Effector memory CD4-positive, alpha-beta T cell (primary cell): ENCODE results near the gene NFIB.

Experiments
- DNase-seq, 3 donors: peaks; one replicate each; pipeline ENCODE4 v3.0.0-alpha.2; 2020
- H3K27ac ChIP-seq: 2 replicates; pipeline ENCODE4 v1.7.0; 2013; ENCODE audit warnings: mild to moderate bottlenecking, low read length, moderate library complexity; ENCODE audit not compliant: insufficient read depth, poor library complexity, severe bottlenecking
- H3K27me3 ChIP-seq: replicated peaks from 2 replicates; pipeline ENCODE4 v1.7.0; 2013; ENCODE audit warnings: mild to moderate bottlenecking, low read length; ENCODE audit not compliant: insufficient read depth, control insufficient read depth, poor library complexity, severe bottlenecking
- H3K36me3 ChIP-seq: 2 replicates; pipeline ENCODE4 v1.7.0; 2013; ENCODE audit warnings: mild to moderate bottlenecking, low read length, moderate library complexity; ENCODE audit not compliant: control insufficient read depth, insufficient read depth
- H3K4me1 ChIP-seq: 2 replicates; pipeline ENCODE4 v1.7.0; 2013; ENCODE audit warnings: low read length, mild to moderate bottlenecking; ENCODE audit not compliant: control insufficient read depth, insufficient read depth, poor library complexity, severe bottlenecking
- H3K4me3 ChIP-seq: 2 replicates; pipeline ENCODE4 v1.7.0; 2013; ENCODE audit warnings: low read length, low read depth, mild to moderate bottlenecking; ENCODE audit not compliant: insufficient read depth, poor library complexity, severe bottlenecking
- H3K9me3 ChIP-seq: 2 replicates; pipeline ENCODE4 v1.7.0; 2013; ENCODE audit warnings: mild to moderate bottlenecking, low read length, moderate library complexity; ENCODE audit not compliant: control insufficient read depth

NFIB gene

DNA sequence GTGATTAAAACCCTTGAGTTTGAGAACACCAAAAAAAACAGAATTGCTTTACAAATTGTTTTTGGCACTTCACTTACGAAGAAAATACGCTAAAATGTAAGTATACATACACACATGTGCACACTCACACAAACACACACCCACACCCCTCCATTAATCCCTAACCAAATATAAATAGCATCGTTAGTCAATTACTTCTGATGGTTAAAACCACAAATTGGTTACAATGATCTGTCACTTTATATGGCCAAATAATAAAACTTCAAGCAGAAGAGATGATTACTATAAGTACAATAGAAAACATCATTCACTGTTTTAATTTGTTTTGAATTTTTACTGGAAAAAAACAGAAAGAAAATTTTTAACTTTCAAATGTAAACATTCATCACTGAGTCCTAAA is 103.5 kb downstream of the NFIB start:
- Histone ChIP-seq H3K27ac (no peak overlapping the region), H3K36me3 (no peaks in the 10 kb centered on the region), H3K27me3 (no peaks in the 10 kb centered on the region), H3K4me3 (no peak overlapping the region), H3K4me1 (no peaks in the 10 kb centered on the region), H3K9me3 (no peaks in the 10 kb centered on the region)
- no peak for DNase-seq

- Histone ChIP-seq H3K27me3 (no peaks in the 10 kb centered on the region), H3K36me3 (no peaks in the 10 kb centered on the region), H3K27ac (no peak overlapping the region), H3K4me3 (no peak overlapping the region), H3K9me3 (no peaks in the 10 kb centered on the region), H3K4me1 (no peaks in the 10 kb centered on the region)
- no peak for DNase-seq
These were observed 104.3 kb downstream of the NFIB start for GRCh38 chr9:14209399-14210345.

GRCh38 chr9:14207352-14207995 is 106.5 kb downstream of the NFIB start:
- Histone ChIP-seq H3K27me3 (no peaks in the 10 kb centered on the region), H3K4me3 (no peak overlapping the region), H3K9me3 (no peaks in the 10 kb centered on the region), H3K36me3 (no peaks in the 10 kb centered on the region), H3K27ac (no peak overlapping the region), H3K4me1 (no peaks in the 10 kb centered on the region)
- DNase-seq, result no peak

DNA sequence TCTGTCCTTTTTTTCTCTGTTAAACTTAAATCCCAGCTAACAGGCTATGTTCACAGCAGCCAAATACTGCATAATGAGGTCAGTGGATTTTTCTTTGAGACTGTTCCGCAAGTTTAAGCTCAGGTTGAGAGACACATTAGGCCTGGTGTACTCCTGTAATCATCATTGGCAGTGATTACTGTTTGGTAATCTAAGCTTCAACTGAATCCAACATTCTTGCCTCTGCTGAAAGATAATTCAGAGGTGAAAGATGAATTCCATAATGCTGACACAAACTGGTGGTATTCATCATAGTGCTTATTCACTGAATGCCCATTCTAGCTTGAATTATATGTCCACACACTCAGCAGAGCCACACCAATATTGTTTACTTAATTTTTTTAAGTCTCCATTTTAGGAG is 108.5 kb downstream of the NFIB start:
- Histone ChIP-seq H3K27ac (no peak overlapping the region), H3K36me3 (no peaks in the 10 kb centered on the region), H3K27me3 (no peaks in the 10 kb centered on the region), H3K4me3 (no peak overlapping the region), H3K4me1 (no peaks in the 10 kb centered on the region), H3K9me3 (no peaks in the 10 kb centered on the region)
- DNase-seq, result no peak

DNA sequence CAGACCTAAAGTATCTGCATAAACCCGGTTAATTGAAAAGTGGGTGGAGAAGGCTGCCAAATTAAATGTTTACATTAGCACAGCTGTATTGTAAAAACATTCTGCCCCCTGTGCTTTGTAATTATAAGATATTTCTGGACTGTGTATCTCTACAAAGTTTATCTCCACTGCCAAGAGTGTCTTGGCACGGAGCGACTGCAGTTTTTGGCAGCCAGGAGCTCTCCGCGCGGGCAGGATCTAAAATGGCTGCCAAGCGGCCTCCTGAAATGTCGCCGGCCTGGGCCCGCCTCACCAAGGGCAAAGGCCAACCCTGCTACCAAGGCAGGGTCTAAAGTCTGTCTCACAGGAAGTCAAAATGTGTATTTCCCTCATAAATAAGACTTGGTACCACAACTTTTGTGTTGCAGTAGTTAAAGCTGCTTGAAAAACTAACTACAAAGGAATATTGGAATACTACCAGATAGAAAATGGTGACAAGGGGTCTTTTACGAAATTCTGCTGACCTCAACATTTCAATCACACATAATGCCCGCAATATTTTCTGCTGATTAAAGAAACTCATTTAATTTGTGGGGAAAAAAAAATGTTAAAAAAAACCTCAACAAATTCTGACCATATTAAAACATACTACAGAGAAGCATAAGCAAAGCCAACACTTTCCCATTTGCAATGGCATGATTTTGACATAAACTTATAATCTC is 110.4 kb downstream of the NFIB start:
- Histone ChIP-seq H3K36me3 (no peaks in the 10 kb centered on the region), H3K27me3 (no peaks in the 10 kb centered on the region), H3K27ac (no peak overlapping the region), H3K4me3 (no peak overlapping the region), H3K4me1 (no peaks in the 10 kb centered on the region), H3K9me3 (no peaks in the 10 kb centered on the region)
- DNase-seq, result no peak

DNA sequence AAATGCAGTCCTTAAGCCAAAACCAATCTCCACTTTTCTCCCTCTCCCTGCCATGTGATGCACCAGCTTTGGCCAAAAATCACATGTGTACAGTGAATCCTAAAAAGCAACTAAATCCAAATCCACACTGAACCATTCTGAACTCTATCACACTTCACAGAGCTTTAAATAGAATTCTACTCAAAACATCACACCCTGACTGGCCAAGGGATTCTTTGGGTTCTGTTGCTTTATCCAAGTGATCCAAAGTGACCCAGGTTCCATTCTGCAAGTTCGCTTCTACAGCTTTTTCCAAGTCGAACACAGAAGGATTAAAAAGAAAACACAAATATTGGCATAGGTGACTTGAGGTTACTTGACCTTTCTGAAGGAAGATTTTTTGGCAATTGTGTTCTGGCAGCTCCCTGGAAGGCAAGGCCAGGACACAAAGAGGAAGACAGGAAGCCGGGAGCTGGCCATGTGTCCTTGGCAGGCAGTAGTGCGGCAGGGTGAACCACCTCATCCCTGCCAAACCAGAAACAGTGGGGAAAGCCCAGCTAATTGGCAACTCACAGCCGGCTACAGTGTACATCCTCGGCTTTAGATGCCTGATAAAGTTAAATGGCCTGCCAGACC is 115.0 kb downstream of the NFIB start:
- Histone ChIP-seq H3K27ac (no peak overlapping the region), H3K36me3 (no peaks in the 10 kb centered on the region), H3K27me3 (no peaks in the 10 kb centered on the region), H3K9me3 (no peaks in the 10 kb centered on the region), H3K4me1 (no peaks in the 10 kb centered on the region), H3K4me3 (no peak overlapping the region)
- DNase-seq, result no peak

DNA sequence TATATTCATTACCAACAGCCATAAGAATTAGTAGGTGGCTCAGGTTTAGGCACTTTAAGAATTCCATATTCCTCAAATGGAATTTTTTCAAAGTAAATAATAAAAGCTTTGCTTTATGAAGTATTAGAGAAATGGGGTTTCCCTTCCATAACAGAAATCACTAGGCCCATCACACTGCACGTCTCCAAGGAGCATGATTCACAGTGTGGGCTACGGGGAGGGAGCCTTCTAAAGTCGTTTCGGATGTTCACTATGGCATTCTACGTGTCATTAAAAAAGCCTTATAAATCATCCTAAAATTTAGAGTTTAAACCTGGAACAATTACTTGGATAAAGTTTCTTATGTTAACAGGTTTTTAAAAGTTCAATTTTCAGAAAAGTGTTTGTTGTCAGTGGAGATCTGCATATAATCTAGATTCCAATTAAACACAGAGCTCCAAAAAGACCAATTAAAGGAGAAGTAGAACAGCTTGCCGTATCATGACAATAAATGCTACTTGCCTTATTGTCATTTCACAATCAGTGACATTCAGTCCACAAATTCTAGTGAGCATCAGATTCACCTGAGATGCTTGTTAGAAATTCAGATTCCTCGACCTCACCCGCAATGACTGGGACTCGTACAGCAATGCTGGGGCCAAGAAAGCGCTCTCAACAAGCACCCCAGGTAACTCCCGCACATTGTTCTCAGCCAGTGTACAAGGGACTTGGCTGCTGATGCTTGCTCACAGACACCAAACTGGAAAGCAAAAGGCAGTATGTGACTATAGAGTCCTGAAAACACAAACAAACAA is 115.7 kb downstream of the NFIB start:
- H3K4me1 ChIP-seq, result no peaks in the 10 kb centered on the region
- H3K36me3 ChIP-seq, result no peaks in the 10 kb centered on the region
- DNase-seq, result no peak
- no peaks in the 10 kb centered on the region for H3K27me3 ChIP-seq
- H3K27ac ChIP-seq, result no peak overlapping the region
- H3K4me3 ChIP-seq, result no peak overlapping the region
- no peaks in the 10 kb centered on the region for H3K9me3 ChIP-seq

GRCh38 chr9:14197325-14197858 is 116.5 kb downstream of the NFIB start:
- Histone ChIP-seq H3K4me3 (no peak overlapping the region), H3K27me3 (no peaks in the 10 kb centered on the region), H3K9me3 (no peaks in the 10 kb centered on the region), H3K27ac (no peak overlapping the region), H3K4me1 (no peaks in the 10 kb centered on the region), H3K36me3 (no peaks in the 10 kb centered on the region)
- DNase-seq, result no peak

DNA sequence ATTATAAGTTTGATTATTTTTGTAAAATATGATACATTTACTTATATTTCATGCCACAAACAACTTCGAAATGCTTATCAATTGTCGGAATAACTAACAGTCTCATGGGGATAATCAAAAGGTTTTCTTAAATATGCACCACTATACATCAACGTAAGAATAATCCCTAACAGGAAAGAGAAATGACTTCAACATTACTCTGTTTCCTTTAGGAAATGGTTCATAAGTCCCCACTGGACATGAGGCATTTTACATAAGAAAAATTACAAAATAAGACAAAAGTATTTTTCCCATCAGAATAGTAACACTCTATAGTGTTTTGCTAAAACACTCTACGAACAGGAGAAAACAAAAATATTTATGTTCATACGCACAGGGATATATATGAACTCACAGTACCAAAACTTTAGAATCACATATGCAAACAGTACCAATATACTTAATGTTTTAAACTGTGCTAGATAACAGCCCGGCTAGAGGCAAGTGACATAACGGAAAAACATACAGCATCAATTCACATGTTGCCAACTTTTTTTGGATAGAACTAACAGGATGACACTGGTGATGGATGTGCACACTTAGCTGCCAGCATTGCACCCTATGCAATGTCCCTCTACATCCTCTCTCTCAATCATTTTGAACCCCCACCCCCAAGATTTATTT is 120.5 kb downstream of the NFIB start:
- Histone ChIP-seq H3K27me3 (no peaks in the 10 kb centered on the region), H3K4me3 (no peak overlapping the region), H3K27ac (no peak overlapping the region), H3K9me3 (no peaks in the 10 kb centered on the region), H3K36me3 (no peaks in the 10 kb centered on the region), H3K4me1 (no peaks in the 10 kb centered on the region)
- DNase-seq, result no peak
